K562 (cell line): ENCODE results near the gene CYP11A1. TPM values are rescaled to one million over a fixed set of nuclear protein-coding genes. Genes with fewer than 3 reads are reported as not detected.

Experiments used
- ATAC-seq: fragments of 200-7000 bp; cut with Tn5 transposase; 3 replicates; pipeline ENCODE4 v1.9.1; 2020; ENCODE audit warnings: moderate library complexity
- BruUV-seq: library from RNA; stranded (reverse); fragments of 400-500 nt; replicated peaks from 2 replicates; lab custom pipeline; 2021; lab: Mats Ljungman, UMichigan
- CTCF ChIA-PET: fragments of 300-600 bp; formaldehyde crosslinking; extraction: SDS; loops from one replicate; lab custom pipeline; 2021; ENCODE audit warnings: low intra/inter-chr PET ratio; lab: Yijun Ruan, JAX
- POLR2A ChIA-PET: fragments of 300-600, 350-650 bp; sonication (Branson Sonifier 250); formaldehyde crosslinking; extraction: SDS; loops from one replicate; lab custom pipeline; 2021; ENCODE audit warnings: antibody characterized with exemption, inconsistent platforms; lab: Yijun Ruan, JAX
- DNase-seq, 4 experiments: peaks; one replicate each; pipeline versions ENCODE4 v3.0.0 to v3.0.0-alpha.2; 2011 to 2018; ENCODE audit warnings: low spot score in 3 of 4, mixed read lengths in 3 of 4; ENCODE audit errors: extremely low read depth in 1 of 4
- FAIRE-seq: peaks from 2 replicates; lab custom pipeline; 2011; peaks lifted over from hg19 to GRCh38; lab: Jason Lieb, UNC
- H2AFZ ChIP-seq: 2 replicates; pipeline ENCODE4 v1.6.0; 2011; ENCODE audit warnings: low read depth, low read length, control low read depth, inconsistent platforms
- H3K27ac ChIP-seq: fragments of 200-600 bp; 3 replicates; pipeline ENCODE4 v1.8.0; 2011; ENCODE audit warnings: low read depth, mild to moderate bottlenecking, control low read depth, inconsistent platforms, low read length, moderate library complexity, mixed read lengths; ENCODE audit errors: extremely low read depth
- H3K27me3 ChIP-seq, 2 experiments: fragments of 300-600 bp in 1 of 2; 2 replicates in 1 of 2; 3 replicates in 1 of 2; pipeline versions ENCODE4 v1.6.0 to v1.8.0; 2011; ENCODE audit warnings: inconsistent platforms in 2 of 2, low read length in 2 of 2, mild to moderate bottlenecking in 1 of 2, mixed read lengths in 1 of 2, moderate library complexity in 1 of 2; ENCODE audit not compliant: control insufficient read depth in 2 of 2, insufficient read depth in 2 of 2
- H3K36me3 ChIP-seq: fragments of 300-600 bp; 3 replicates; pipeline ENCODE4 v1.8.0; 2011; ENCODE audit warnings: mild to moderate bottlenecking, low read length, inconsistent platforms; ENCODE audit not compliant: control insufficient read depth, insufficient read depth
- H3K4me1 ChIP-seq, 2 experiments: fragments of 200-600 bp in 1 of 2; replicated peaks in 1 of 2; 2 replicates in 1 of 2; 3 replicates in 1 of 2; pipeline versions ENCODE4 v1.5.1 to v1.8.0; 2011; ENCODE audit warnings: inconsistent platforms in 2 of 2, low read length in 2 of 2, mild to moderate bottlenecking in 1 of 2, mixed read lengths in 1 of 2, moderate library complexity in 1 of 2; ENCODE audit not compliant: control insufficient read depth in 2 of 2, insufficient read depth in 2 of 2
- H3K4me2 ChIP-seq: 2 replicates; pipeline ENCODE4 v1.6.1; 2011; ENCODE audit warnings: low read length, control low read depth, inconsistent platforms, mixed read lengths; ENCODE audit not compliant: insufficient read depth
- H3K4me3 ChIP-seq: fragments of 200-600 bp; sonication (generic), shearing (Covaris generic); 2 replicates; pipeline ENCODE4 v1.5.1; 2016; ENCODE audit warnings: control low read depth, inconsistent platforms
- H3K79me2 ChIP-seq: fragments of 200-600 bp; 3 replicates; pipeline ENCODE4 v1.8.0; 2011; ENCODE audit warnings: low read length, inconsistent platforms; ENCODE audit not compliant: control insufficient read depth, insufficient read depth
- H3K9ac ChIP-seq, 2 experiments: 2 replicates each; pipeline versions ENCODE4 v1.6.0 to v1.6.1; 2011; ENCODE audit warnings: low read depth in 2 of 2, low read length in 2 of 2, control low read depth in 1 of 2, inconsistent platforms in 1 of 2, mild to moderate bottlenecking in 1 of 2, mixed read lengths in 1 of 2; ENCODE audit not compliant: insufficient read depth in 1 of 2
- H3K9me1 ChIP-seq: one replicate; pipeline ENCODE4 v1.6.0; 2011; ENCODE audit warnings: inconsistent platforms, mild to moderate bottlenecking, low read length, moderate library complexity; ENCODE audit not compliant: control insufficient read depth, insufficient read depth
- H3K9me3 ChIP-seq: replicated peaks from 2 replicates; pipeline ENCODE4 v1.5.1; 2011; ENCODE audit warnings: low read depth, low read length, inconsistent platforms; ENCODE audit not compliant: control insufficient read depth, insufficient read depth
- H4K20me1 ChIP-seq: replicated peaks from 2 replicates; pipeline ENCODE4 v1.6.1; 2011; ENCODE audit warnings: low read length, inconsistent platforms, mixed read lengths; ENCODE audit not compliant: control insufficient read depth, insufficient read depth
- E2F3 ChIP-seq: fragments of 250-450 bp; sonication (Bioruptor Pico); IDR thresholded peaks from 2 replicates; pipeline ENCODE4 v1.4.0; 2020; ENCODE audit warnings: mild to moderate bottlenecking
- JUNB ChIP-seq: fragments of 450-650 bp; formaldehyde crosslinking; conservative IDR thresholded peaks from 2 replicates; pipeline ENCODE4 v1.4.0; 2020; ENCODE audit warnings: mild to moderate bottlenecking
- NEUROD1 ChIP-seq: fragments of 150-350 bp; IDR thresholded peaks from 2 replicates; pipeline ENCODE4 v1.6.1; 2014; ENCODE audit warnings: borderline replicate concordance, low read length, low read depth; ENCODE audit not compliant: partially characterized antibody
- NRF1 ChIP-seq, 2 experiments: fragments of 450-650 bp; IDR thresholded peaks in 1 of 2; conservative IDR thresholded peaks in 1 of 2; 2 replicates each; pipeline ENCODE4 v1.6.1; 2014; ENCODE audit warnings: mild to moderate bottlenecking in 2 of 2
- SETDB1 ChIP-seq: IDR thresholded peaks from one replicate; pipeline ENCODE4 v1.6.1; 2012; ENCODE audit warnings: low read length, control low read depth, inconsistent platforms
- TAF9B ChIP-seq: fragments of 450-650 bp; IDR thresholded peaks from 2 replicates; pipeline ENCODE4 v1.6.1; 2018; ENCODE audit warnings: mild to moderate bottlenecking; ENCODE audit not compliant: partially characterized antibody
- ZNF41 ChIP-seq: fragments of 250-450 bp; sonication (Bioruptor Pico); conservative IDR thresholded peaks from 2 replicates; pipeline ENCODE4 v1.4.0; 2020; ENCODE audit warnings: mild to moderate bottlenecking
- WGBS: fragments of 100-300 bp; shearing (Covaris generic); methylation state at CpG from one replicate; pipeline ENCODE4 v1.1.6; 2016; ENCODE audit warnings: low coverage, mixed read lengths; ENCODE audit not compliant: insufficient coverage; ENCODE audit errors: missing lambda C conversion rate; 5-methylcytosine and 5-hydroxymethylcytosine counted together
- in situ Hi-C: fragments of 300-500 bp; cut with MboI; formaldehyde crosslinking; loops from 4 replicates; pipeline ENCODE4 v1.15.0; 2018; ENCODE audit warnings: inconsistent platforms, mixed read lengths
- intact Hi-C: fragments of 100-400 bp; cut with micrococcal nuclease; formaldehyde crosslinking; loops from 2 replicates; pipeline ENCODE4 v1.14.2; 2022
- polyA plus RNA-seq, 8 experiments: library from polyadenylated mRNA; depleted of rRNA in 4 of 8; stranded (reverse) in 5 of 8; unstranded in 3 of 8; fragments of >200 nt; fragmentation: Nextera tagmentation in 2 of 8; fragmentation: Illumina TruSeq in 1 of 8; extraction: Ambion mirVana in 2 of 8; extraction: Trizol in 1 of 8; gene quantifications; 2 replicates each; pipeline versions ENCODE4 v1.2.1 to v1.2.3, GENCODE V29; 2011 to 2014; ENCODE audit warnings: inconsistent platforms in 1 of 8, missing spikeins in 1 of 8
- total RNA-seq, 7 experiments: library from RNA; depleted of rRNA in 6 of 7; stranded (reverse); fragments of >200 nt in 6 of 7; fragmentation: Illumina TruSeq in 2 of 7; extraction: Trizol in 2 of 7; gene quantifications; 2 replicates each; pipeline versions ENCODE4 v1.2.1 to v1.2.3, GENCODE V29; 2011 to 2021; ENCODE audit warnings: low replicate concordance in 1 of 7
- TF ChIP-seq, protein P1 (sequence below): IDR thresholded peaks from 2 replicates; pipeline ENCODE4 v1.6.1; 2014; ENCODE audit warnings: antibody characterized with exemption
- TF ChIP-seq, protein P2 (sequence below): IDR thresholded peaks from 2 replicates; pipeline ENCODE4 v1.6.1; 2016; ENCODE audit warnings: missing genetic modification characterization, missing compliant biosample characterization

The CYP11A1 gene
- total and polyA plus RNA-seq, 9 of the 15 experiments (the other 6 are each of a cell fraction or from before 2014, with no cell fraction given): 0.06 to 0.24 (median 0.10) TPM; not detected in 4

- peak overlapping the region; percentile 82 for H3K4me2 ChIP-seq
- peaks cover 16 to 25% of the 10 kb centered on the region in 2 experiments for H3K4me1 ChIP-seq
- POLR2A ChIA-PET: interaction anchor here (0.7 to 2.1 kb wide), 4 partner anchors 11 to 947 kb away, joined by 3 to 8 read pairs (median 4); no protein-coding TSS in a partner anchor
- peak overlapping the region; percentile 31 to 86; a peak in 3 of 4 replicates for H3K9ac ChIP-seq
- peak overlapping the region; percentile 97 for H2AFZ ChIP-seq
- intact Hi-C loops (loop anchor here (5.0 to 10.0 kb wide), 2 partner anchors 244 to 582 kb away; partner anchors contain the start of genes CLK3 and RPP25), in situ Hi-C loops (no loop called here)
- ATAC-seq (no peak), FAIRE-seq (peak; percentile 70), DNase-seq (no peak)
- BruUV-seq: no TSS peak
- H3K27me3 ChIP-seq: peaks cover 9 to 10% of the 10 kb centered on the region in 2 experiments; a peak in 3 of 5 replicates
- H3K9me3 ChIP-seq: no peaks in the 10 kb centered on the region
- no peaks in the 10 kb centered on the region for H3K9me1 ChIP-seq
- no peaks in the 10 kb centered on the region for H3K79me2 ChIP-seq
- H3K4me3 ChIP-seq: no peak overlapping the region
- no peak for TF ChIP-seq ZNF41 (CRISPR knock-in tag)
- no peak for TF ChIP-seq SETDB1
- TF ChIP-seq, protein P1, sequence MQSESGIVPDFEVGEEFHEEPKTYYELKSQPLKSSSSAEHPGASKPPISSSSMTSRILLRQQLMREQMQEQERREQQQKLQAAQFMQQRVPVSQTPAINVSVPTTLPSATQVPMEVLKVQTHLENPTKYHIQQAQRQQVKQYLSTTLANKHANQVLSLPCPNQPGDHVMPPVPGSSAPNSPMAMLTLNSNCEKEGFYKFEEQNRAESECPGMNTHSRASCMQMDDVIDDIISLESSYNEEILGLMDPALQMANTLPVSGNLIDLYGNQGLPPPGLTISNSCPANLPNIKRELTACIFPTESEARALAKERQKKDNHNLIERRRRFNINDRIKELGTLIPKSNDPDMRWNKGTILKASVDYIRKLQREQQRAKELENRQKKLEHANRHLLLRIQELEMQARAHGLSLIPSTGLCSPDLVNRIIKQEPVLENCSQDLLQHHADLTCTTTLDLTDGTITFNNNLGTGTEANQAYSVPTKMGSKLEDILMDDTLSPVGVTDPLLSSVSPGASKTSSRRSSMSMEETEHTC: no peak
- no peak for TF ChIP-seq TAF9B
- no peak for TF ChIP-seq JUNB (CRISPR knock-in tag)
- no peak for TF ChIP-seq E2F3 (CRISPR knock-in tag)
- TF ChIP-seq, protein P2, sequence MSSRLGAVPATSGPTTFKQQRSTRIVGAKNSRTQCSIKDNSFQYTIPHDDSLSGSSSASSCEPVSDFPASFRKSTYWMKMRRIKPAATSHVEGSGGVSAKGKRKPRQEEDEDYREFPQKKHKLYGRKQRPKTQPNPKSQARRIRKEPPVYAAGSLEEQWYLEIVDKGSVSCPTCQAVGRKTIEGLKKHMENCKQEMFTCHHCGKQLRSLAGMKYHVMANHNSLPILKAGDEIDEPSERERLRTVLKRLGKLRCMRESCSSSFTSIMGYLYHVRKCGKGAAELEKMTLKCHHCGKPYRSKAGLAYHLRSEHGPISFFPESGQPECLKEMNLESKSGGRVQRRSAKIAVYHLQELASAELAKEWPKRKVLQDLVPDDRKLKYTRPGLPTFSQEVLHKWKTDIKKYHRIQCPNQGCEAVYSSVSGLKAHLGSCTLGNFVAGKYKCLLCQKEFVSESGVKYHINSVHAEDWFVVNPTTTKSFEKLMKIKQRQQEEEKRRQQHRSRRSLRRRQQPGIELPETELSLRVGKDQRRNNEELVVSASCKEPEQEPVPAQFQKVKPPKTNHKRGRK (tag): no peak
- no peak for TF ChIP-seq NEUROD1
- no peak for TF ChIP-seq NRF1 (conservative IDR thresholded peaks at IDR 0.05 in 1 of 2, IDR thresholded peaks at IDR 0.05 in 1 of 2)
- CTCF ChIA-PET: interaction anchor here (0.6 to 3.4 kb wide), 9 partner anchors 9 to 428 kb away, joined by 3 to 32 read pairs (median 5); no protein-coding TSS in a partner anchor
- WGBS: 9% methylated on average over 13 of the region's 13 CpGs
- no peak overlapping the region; the same call in 2 of the 3 replicates for H3K27ac ChIP-seq
- H3K36me3 ChIP-seq: no peaks in the 10 kb centered on the region
- H4K20me1 ChIP-seq: 0 out of 2 replicates have a peak, but pooled peaks cover 3% of the 10 kb centered on the region
Measured at GRCh38 chr15:74373056-74373650, 5.7 kb upstream of the CYP11A1 start.
